ENCODE results near the gene WNK2. TPM values are rescaled to one million over a fixed set of nuclear protein-coding genes. Genes with fewer than 3 reads are reported as not detected.

Gene WNK2
- polyA plus RNA-seq, 1 experiment, result not detected

DNA sequence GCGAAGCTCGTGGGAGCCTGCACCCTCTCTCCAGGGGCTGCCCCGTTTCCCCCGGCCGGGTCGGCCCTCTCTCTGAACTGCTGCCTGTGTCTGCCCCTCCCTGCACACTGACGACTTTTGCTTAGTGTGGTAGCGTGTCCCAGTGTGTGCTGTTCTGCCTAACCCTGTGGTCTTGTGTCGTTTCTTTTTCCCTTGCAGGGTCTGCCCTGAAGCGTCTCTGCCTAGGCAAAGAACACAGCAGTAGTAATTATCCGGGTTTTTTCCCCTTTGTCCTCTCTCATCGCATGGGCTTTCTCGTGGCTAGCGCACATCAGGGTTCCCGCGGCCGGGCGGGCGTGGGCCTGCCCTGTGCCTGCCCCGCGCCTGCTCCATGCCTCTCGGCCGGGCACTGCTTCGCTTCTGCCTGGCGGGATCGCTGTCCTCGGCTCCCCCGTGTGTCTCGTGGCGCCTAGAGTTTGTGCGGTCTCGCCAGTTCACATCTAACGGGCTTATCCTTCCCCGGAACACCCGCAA lies 122.7 kb downstream of the WNK2 start:
- ChIA-PET POLR2A (no interaction called here), CTCF (interaction anchor here (0.8 kb wide), 1 partner anchor 202 kb away, joined by 3 read pairs; no protein-coding TSS in a partner anchor)
- H3K4me3 ChIP-seq (ENCODE audit: low read depth, low read length), result no peak overlapping the region
- no peak for DNase-seq (ENCODE audit: low read depth)
- TF ChIP-seq, protein P1, sequence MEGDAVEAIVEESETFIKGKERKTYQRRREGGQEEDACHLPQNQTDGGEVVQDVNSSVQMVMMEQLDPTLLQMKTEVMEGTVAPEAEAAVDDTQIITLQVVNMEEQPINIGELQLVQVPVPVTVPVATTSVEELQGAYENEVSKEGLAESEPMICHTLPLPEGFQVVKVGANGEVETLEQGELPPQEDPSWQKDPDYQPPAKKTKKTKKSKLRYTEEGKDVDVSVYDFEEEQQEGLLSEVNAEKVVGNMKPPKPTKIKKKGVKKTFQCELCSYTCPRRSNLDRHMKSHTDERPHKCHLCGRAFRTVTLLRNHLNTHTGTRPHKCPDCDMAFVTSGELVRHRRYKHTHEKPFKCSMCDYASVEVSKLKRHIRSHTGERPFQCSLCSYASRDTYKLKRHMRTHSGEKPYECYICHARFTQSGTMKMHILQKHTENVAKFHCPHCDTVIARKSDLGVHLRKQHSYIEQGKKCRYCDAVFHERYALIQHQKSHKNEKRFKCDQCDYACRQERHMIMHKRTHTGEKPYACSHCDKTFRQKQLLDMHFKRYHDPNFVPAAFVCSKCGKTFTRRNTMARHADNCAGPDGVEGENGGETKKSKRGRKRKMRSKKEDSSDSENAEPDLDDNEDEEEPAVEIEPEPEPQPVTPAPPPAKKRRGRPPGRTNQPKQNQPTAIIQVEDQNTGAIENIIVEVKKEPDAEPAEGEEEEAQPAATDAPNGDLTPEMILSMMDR (IDR thresholded peaks at IDR 0.05; ENCODE audit: insufficient read depth, low read depth, low read length), result no peak
- H3K27me3 ChIP-seq (ENCODE audit: control insufficient read depth, insufficient read depth, low read length), result no peaks in the 10 kb centered on the region
- no peaks in the 10 kb centered on the region for H3K36me3 ChIP-seq (ENCODE audit: control insufficient read depth, insufficient read depth, low read length)

DNA sequence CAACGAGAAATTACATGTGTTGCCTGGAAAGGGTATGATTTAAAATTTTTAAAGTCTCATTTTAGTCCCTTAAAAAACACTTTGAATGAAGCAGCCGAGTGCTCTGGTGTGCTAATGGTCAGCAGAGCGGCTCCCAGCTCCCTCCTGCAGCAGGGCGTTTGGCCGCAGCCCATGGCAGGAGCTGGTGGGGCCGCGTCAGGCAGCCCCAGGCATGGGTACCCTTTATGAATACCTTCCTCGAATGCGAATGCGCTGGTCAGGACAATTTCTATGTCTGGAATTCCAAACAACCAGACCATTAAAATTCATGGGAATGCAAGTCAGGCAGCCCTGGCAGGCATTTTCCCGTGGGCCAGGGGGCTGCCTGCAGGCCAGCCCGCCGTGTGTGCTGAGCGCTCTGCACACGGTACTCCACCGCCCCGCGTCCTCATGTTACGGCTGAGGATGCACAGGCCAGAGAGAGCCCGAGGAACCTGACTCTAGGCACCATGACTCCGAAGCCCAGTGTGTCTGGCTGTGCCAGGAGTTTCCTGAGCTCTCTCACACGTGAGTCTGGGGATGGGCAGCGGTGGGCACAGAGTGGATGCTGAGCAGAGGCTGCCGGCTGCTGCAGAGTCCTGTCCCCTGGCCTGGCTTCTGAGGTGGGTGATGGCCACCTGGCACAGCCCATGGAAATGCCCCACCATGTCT lies 123.7 kb downstream of the WNK2 start:
- TF ChIP-seq, protein P1 (IDR thresholded peaks at IDR 0.05; ENCODE audit: insufficient read depth, low read depth, low read length), result no peak
- Histone ChIP-seq H3K36me3 (ENCODE audit: control insufficient read depth, insufficient read depth, low read length) (no peaks in the 10 kb centered on the region), H3K4me3 (ENCODE audit: low read depth, low read length) (no peak overlapping the region), H3K27me3 (ENCODE audit: control insufficient read depth, insufficient read depth, low read length) (no peaks in the 10 kb centered on the region)
- DNase-seq (ENCODE audit: low read depth), result no peak
- ChIA-PET POLR2A (no interaction called here), CTCF (interaction anchor here (0.6 to 1.2 kb wide), 3 partner anchors 24 to 199 kb away, joined by 3 read pairs; no protein-coding TSS in a partner anchor)

DNA sequence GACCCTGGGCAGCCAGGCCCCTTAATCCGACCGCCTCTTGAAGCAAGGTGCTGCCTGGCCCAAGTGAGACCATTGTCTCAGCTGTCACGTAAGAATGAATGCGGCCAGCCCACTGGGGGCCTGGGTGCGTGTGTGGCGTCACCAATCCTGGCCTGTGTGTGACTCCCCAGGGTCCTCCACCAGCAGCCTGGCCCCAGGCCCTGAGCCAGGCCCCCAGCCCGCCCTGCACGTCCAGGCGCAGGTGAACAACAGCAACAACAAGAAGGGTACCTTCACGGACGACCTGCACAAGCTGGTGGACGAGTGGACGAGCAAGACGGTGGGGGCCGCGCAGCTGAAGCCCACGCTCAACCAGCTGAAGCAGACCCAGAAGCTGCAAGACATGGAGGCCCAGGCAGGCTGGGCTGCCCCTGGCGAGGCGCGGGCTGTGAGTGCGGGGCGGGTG lies 124.2 kb downstream of the WNK2 start:
- H3K4me3 ChIP-seq (ENCODE audit: low read depth, low read length), result no peak overlapping the region
- ChIA-PET POLR2A (no interaction called here), CTCF (interaction anchor here (0.8 to 1.2 kb wide), 2 partner anchors 148 to 199 kb away, joined by 3 read pairs; no protein-coding TSS in a partner anchor)
- TF ChIP-seq, protein P1 (IDR thresholded peaks at IDR 0.05; ENCODE audit: insufficient read depth, low read depth, low read length), result no peak
- H3K27me3 ChIP-seq (ENCODE audit: control insufficient read depth, insufficient read depth, low read length), result no peaks in the 10 kb centered on the region
- no peak for DNase-seq (ENCODE audit: low read depth)
- H3K36me3 ChIP-seq (ENCODE audit: control insufficient read depth, insufficient read depth, low read length), result no peaks in the 10 kb centered on the region

DNA sequence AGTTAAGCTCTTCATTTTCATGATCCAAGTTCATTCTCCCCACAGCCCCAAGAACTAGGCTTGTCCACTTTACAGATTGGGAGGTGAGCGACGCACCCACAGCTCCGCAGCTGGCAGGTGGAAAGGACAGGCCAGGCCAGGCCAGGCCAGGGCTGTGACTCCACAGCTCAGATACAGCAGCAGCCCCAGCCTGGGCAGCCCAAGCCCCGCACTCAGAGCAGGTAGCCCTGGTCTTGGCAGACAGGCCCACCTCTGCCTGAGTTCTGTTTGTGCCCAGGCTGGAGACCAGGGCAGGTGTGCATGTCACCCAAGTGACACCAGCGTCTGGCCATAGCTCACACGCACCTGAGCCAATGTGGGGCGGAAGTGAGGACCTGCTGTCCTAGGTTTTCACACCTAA lies 124.7 kb downstream of the WNK2 start:
- ChIA-PET POLR2A (no interaction called here), CTCF (interaction anchor here (0.8 kb wide), 1 partner anchor 200 kb away, joined by 3 read pairs; no protein-coding TSS in a partner anchor)
- H3K36me3 ChIP-seq (ENCODE audit: control insufficient read depth, insufficient read depth, low read length), result no peaks in the 10 kb centered on the region
- no peaks in the 10 kb centered on the region for H3K27me3 ChIP-seq (ENCODE audit: control insufficient read depth, insufficient read depth, low read length)
- TF ChIP-seq, protein P1 (IDR thresholded peaks at IDR 0.05; ENCODE audit: insufficient read depth, low read depth, low read length), result no peak
- no peak for DNase-seq (ENCODE audit: low read depth)
- no peak overlapping the region for H3K4me3 ChIP-seq (ENCODE audit: low read depth, low read length)

DNA sequence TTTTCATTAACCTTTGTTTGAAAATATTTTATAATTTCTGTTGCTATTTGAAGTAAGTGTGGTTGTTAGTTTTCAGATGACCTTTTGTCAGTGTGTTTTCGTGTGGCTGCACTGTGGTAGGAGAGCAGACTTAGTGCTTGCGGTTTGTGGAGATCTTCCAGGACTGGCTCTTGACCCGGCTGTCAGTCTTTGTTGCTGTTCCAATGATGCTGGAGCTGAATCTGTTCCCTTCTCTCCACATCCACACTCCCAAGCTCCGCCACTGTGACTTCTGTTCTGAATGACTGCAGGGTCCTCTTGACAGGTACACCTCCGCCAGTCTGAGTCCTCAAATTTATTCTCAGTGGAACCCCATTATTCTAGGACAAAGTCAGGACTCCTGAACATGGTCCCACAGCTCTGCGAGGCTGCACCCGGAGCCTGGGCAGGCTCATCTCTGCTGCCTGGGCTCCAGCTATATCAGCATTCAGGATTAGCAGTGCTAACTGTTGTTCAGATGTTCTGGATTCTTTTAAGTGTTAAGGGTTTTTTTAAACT lies 126.0 kb downstream of the WNK2 start:
- POLR2A ChIA-PET, result no interaction called here

More for the DNA sequence above, 126.0 kb downstream of the WNK2 start:
- TF ChIP-seq, protein P1 (IDR thresholded peaks at IDR 0.05; ENCODE audit: insufficient read depth, low read depth, low read length), result no peak
- CTCF ChIA-PET, result no interaction called here
- Histone ChIP-seq H3K36me3 (ENCODE audit: control insufficient read depth, insufficient read depth, low read length) (no peaks in the 10 kb centered on the region), H3K4me3 (ENCODE audit: low read depth, low read length) (no peak overlapping the region), H3K27me3 (ENCODE audit: control insufficient read depth, insufficient read depth, low read length) (no peaks in the 10 kb centered on the region)
- no peak for DNase-seq (ENCODE audit: low read depth)
